Measurements from ENCODE around the gene ZKSCAN8. TPM values are rescaled to one million over a fixed set of nuclear protein-coding genes. Genes with fewer than 3 reads are reported as not detected.

Gene ZKSCAN8
- total RNA-seq, 2 donors from 2014 or later, result 29.0 to 41.6 TPM

GRCh38 chr6:28111964-28112363 is 29.7 kb upstream of the ZKSCAN8 start:
- peaks cover 10% of the 10 kb centered on the region for H3K9me3 Mint-ChIP-seq
- Histone ChIP-seq H3K27me3 (ENCODE audit: control insufficient read depth, insufficient read depth, low read length, poor library complexity, severe bottlenecking) (peaks cover 36% of the 10 kb centered on the region), H3K36me3 (ENCODE audit: control insufficient read depth, insufficient read depth, low read length) (peaks cover 8% of the 10 kb centered on the region), H3K9ac (ENCODE audit: extremely low read depth, low read length, poor library complexity, severe bottlenecking) (no peak overlapping the region), H3K27ac (ENCODE audit: low read depth, low read length) (no peak overlapping the region), H3K4me1 (ENCODE audit: control insufficient read depth, insufficient read depth, low read length) (no peaks in the 10 kb centered on the region), H3K4me3 (ENCODE audit: low read length) (no peak overlapping the region), H3K9me3 (ENCODE audit: control insufficient read depth, low read length) (no peaks in the 10 kb centered on the region)
- H3K36me3 Mint-ChIP-seq (ENCODE audit: low read depth), result peaks cover 21% of the 10 kb centered on the region
- no peak for TF ChIP-seq CTCF (conservative IDR thresholded peaks at IDR 0.05)
- DNase-seq, result no peak
- no peak overlapping the region for H3K4me3 Mint-ChIP-seq
- 58 to 72% methylated on average over 2 to 3 of the region's 3 CpGs for WGBS, 2 experiments (ENCODE audit: insufficient coverage in 1 of 2, insufficient read length in 1 of 2)
- peaks cover 59% of the 10 kb centered on the region for H3K27me3 Mint-ChIP-seq (ENCODE audit: insufficient read depth)
- H3K27ac Mint-ChIP-seq, result no peak overlapping the region
- no peaks in the 10 kb centered on the region for H3K4me1 Mint-ChIP-seq

GRCh38 chr6:28115799-28116198 is 25.9 kb upstream of the ZKSCAN8 start:
- peaks cover 12% of the 10 kb centered on the region for H3K27me3 ChIP-seq (ENCODE audit: control insufficient read depth, insufficient read depth, low read length, poor library complexity, severe bottlenecking)
- H3K9ac ChIP-seq (ENCODE audit: extremely low read depth, low read length, poor library complexity, severe bottlenecking), result no peak overlapping the region
- H3K36me3 Mint-ChIP-seq (ENCODE audit: low read depth), result peaks cover 35% of the 10 kb centered on the region
- peaks cover 10% of the 10 kb centered on the region for H3K9me3 Mint-ChIP-seq
- DNase-seq, result no peak
- TF ChIP-seq CTCF (conservative IDR thresholded peaks at IDR 0.05), result no peak
- H3K27me3 Mint-ChIP-seq (ENCODE audit: insufficient read depth), result peaks cover 26% of the 10 kb centered on the region
- H3K4me1 ChIP-seq (ENCODE audit: control insufficient read depth, insufficient read depth, low read length), result no peaks in the 10 kb centered on the region
- no peak overlapping the region for H3K27ac Mint-ChIP-seq
- no peak overlapping the region for H3K4me3 Mint-ChIP-seq
- H3K36me3 ChIP-seq (ENCODE audit: control insufficient read depth, insufficient read depth, low read length), result peaks cover 17% of the 10 kb centered on the region
- H3K4me1 Mint-ChIP-seq, result peaks cover 6% of the 10 kb centered on the region
- no peak overlapping the region for H3K27ac ChIP-seq (ENCODE audit: low read depth, low read length)
- no peak overlapping the region for H3K4me3 ChIP-seq (ENCODE audit: low read length)
- 83 to 95% methylated on average over 1 to 2 of the region's 2 CpGs for WGBS, 2 experiments (ENCODE audit: insufficient coverage in 1 of 2, insufficient read length in 1 of 2)
- H3K9me3 ChIP-seq (ENCODE audit: control insufficient read depth, low read length), result no peaks in the 10 kb centered on the region

GRCh38 chr6:28117386-28118050 is 24.2 kb upstream of the ZKSCAN8 start:
- Histone ChIP-seq H3K4me1 (ENCODE audit: control insufficient read depth, insufficient read depth, low read length) (no peaks in the 10 kb centered on the region), H3K36me3 (ENCODE audit: control insufficient read depth, insufficient read depth, low read length) (peaks cover 17% of the 10 kb centered on the region), H3K9me3 (ENCODE audit: control insufficient read depth, low read length) (no peaks in the 10 kb centered on the region), H3K9ac (ENCODE audit: extremely low read depth, low read length, poor library complexity, severe bottlenecking) (no peak overlapping the region), H3K27ac (ENCODE audit: low read depth, low read length) (no peak overlapping the region), H3K27me3 (ENCODE audit: control insufficient read depth, insufficient read depth, low read length, poor library complexity, severe bottlenecking) (no peaks in the 10 kb centered on the region), H3K4me3 (ENCODE audit: low read length) (no peak overlapping the region)
- peaks cover 40% of the 10 kb centered on the region for H3K36me3 Mint-ChIP-seq (ENCODE audit: low read depth)
- H3K27ac Mint-ChIP-seq, result no peak overlapping the region
- WGBS, 2 experiments (ENCODE audit: insufficient coverage in 1 of 2, insufficient read length in 1 of 2), result 83 to 100% methylated on average over 1 to 2 of the region's 2 CpGs
- H3K4me3 Mint-ChIP-seq, result no peak overlapping the region
- peaks cover 6% of the 10 kb centered on the region for H3K4me1 Mint-ChIP-seq
- H3K9me3 Mint-ChIP-seq, result peaks cover 10% of the 10 kb centered on the region
- H3K27me3 Mint-ChIP-seq (ENCODE audit: insufficient read depth), result peaks cover 10% of the 10 kb centered on the region
- DNase-seq, result no peak
- peak; percentile 35 for TF ChIP-seq CTCF (conservative IDR thresholded peaks at IDR 0.05)

All from endodermal cell (in vitro differentiated cells).